NOMO-1 (cell line): ENCODE results near the gene EXD2.
"Not testable (repeated sequence)": the region's sequence is repeated elsewhere in the genome, so short reads cannot be mapped to it uniquely, and the experiment has no call there.

Source experiments
- DNase-seq, 2 experiments: peaks; one replicate each; lab custom pipeline; 2025; ENCODE audit not compliant: unreplicated experiment in 2 of 2; lab: John Stamatoyannopoulos, UW

EXD2 gene

GRCh38 chr14:69274321-69274720 lies 83.0 kb downstream of the EXD2 start:
- no peak for DNase-seq

- DNase-seq, result no peak
Observed at GRCh38 chr14:69275331-69275730, 84.0 kb downstream of the EXD2 start.

GRCh38 chr14:69277356-69277755 lies 86.1 kb downstream of the EXD2 start:
- DNase-seq, result not testable (repeated sequence)

GRCh38 chr14:69280746-69281291 lies 89.5 kb downstream of the EXD2 start:
- DNase-seq, result no peak

GRCh38 chr14:69281450-69282169 lies 90.3 kb downstream of the EXD2 start:
- no peak for DNase-seq

GRCh38 chr14:69282448-69282847 lies 91.2 kb downstream of the EXD2 start:
- no peak for DNase-seq

- DNase-seq, result no peak
Observed at GRCh38 chr14:69284170-69284569, 92.9 kb downstream of the EXD2 start.

GRCh38 chr14:69285661-69286255 lies 94.5 kb downstream of the EXD2 start:
- DNase-seq, result no peak

GRCh38 chr14:69287098-69288010 lies 96.1 kb downstream of the EXD2 start:
- DNase-seq, result no peak

- DNase-seq, result no peak
Observed at GRCh38 chr14:69288011-69288771, 96.9 kb downstream of the EXD2 start.

- DNase-seq, result no peak
Observed at GRCh38 chr14:69288956-69289705, 97.8 kb downstream of the EXD2 start.

GRCh38 chr14:69289811-69290520 lies 98.7 kb downstream of the EXD2 start:
- no peak for DNase-seq

- not testable (repeated sequence) for DNase-seq
Observed at GRCh38 chr14:69290881-69291280, 99.6 kb downstream of the EXD2 start.

GRCh38 chr14:69291396-69291795 lies 100.1 kb downstream of the EXD2 start:
- DNase-seq, result no peak

GRCh38 chr14:69291891-69292561 lies 100.7 kb downstream of the EXD2 start:
- no peak for DNase-seq
